K562 (cell line): ENCODE data around the gene DBNDD2. TPM values are rescaled to one million over a fixed set of nuclear protein-coding genes. Genes with fewer than 3 reads are reported as not detected.

Experiments
- ATF1 ChIP-seq, 2 experiments: fragments of 450-650 bp in 1 of 2; IDR thresholded peaks; 2 replicates each; pipeline ENCODE4 v1.6.1; 2016; ENCODE audit warnings: missing compliant biosample characterization in 1 of 2, missing genetic modification characterization in 1 of 2
- EZH2 ChIP-seq: IDR thresholded peaks from 2 replicates; pipeline ENCODE4 v1.6.1; 2012; ENCODE audit warnings: low read depth, mild to moderate bottlenecking, inconsistent platforms, low read length, borderline replicate concordance
- HNRNPUL1 ChIP-seq: fragments of 200-400 bp; formaldehyde crosslinking; IDR thresholded peaks from 2 replicates; pipeline ENCODE4 v1.6.1; 2017; ENCODE audit warnings: low read length
- MED1 ChIP-seq: sonication (generic); formaldehyde crosslinking; IDR thresholded peaks from 2 replicates; pipeline ENCODE4 v1.8.1; 2023; ENCODE audit warnings: missing genetic modification reagents, borderline replicate concordance
- NFATC3 ChIP-seq: fragments of 450-650 bp; IDR thresholded peaks from 2 replicates; pipeline ENCODE4 v1.6.1; 2017; ENCODE audit warnings: mild to moderate bottlenecking
- NFIX ChIP-seq: fragments of 250-450 bp; sonication (Bioruptor Pico); IDR thresholded peaks from 2 replicates; pipeline ENCODE4 v1.4.0; 2020; ENCODE audit warnings: low read depth, mild to moderate bottlenecking, moderate library complexity
- RBM17 ChIP-seq: fragments of 200-400 bp; formaldehyde crosslinking; IDR thresholded peaks from 2 replicates; pipeline ENCODE4 v1.6.1; 2017; ENCODE audit warnings: low read depth, mild to moderate bottlenecking, low read length, borderline replicate concordance
- TAF9B ChIP-seq: fragments of 450-650 bp; IDR thresholded peaks from 2 replicates; pipeline ENCODE4 v1.6.1; 2018; ENCODE audit warnings: mild to moderate bottlenecking; ENCODE audit not compliant: partially characterized antibody
- TAL1 ChIP-seq: fragments of 450-650 bp; IDR thresholded peaks from 2 replicates; pipeline ENCODE4 v1.6.1; 2016; ENCODE audit warnings: mild to moderate bottlenecking
- TCF7L2 ChIP-seq: fragments of 150-350 bp; IDR thresholded peaks from 2 replicates; pipeline ENCODE4 v1.6.1; 2016; ENCODE audit warnings: low read depth, mild to moderate bottlenecking, low read length, moderate library complexity
- ZNF23 ChIP-seq: fragments of 250-450 bp; sonication (Bioruptor Pico); IDR thresholded peaks from 2 replicates; pipeline ENCODE4 v1.4.0; 2020; ENCODE audit warnings: mild to moderate bottlenecking
- ZNF408 ChIP-seq: fragments of 250-450 bp; sonication (Bioruptor Pico); IDR thresholded peaks from 2 replicates; pipeline ENCODE4 v1.4.0; 2020; ENCODE audit warnings: low read depth, mild to moderate bottlenecking, moderate library complexity
- ZNF57 ChIP-seq: fragments of 450-650 bp; formaldehyde crosslinking; IDR thresholded peaks from 2 replicates; pipeline ENCODE4 v1.4.0; 2020; ENCODE audit warnings: mild to moderate bottlenecking, moderate library complexity
- ZNF668 ChIP-seq: fragments of 250-450 bp; sonication (Bioruptor Pico); IDR thresholded peaks from 2 replicates; pipeline ENCODE4 v1.8.0; 2022; ENCODE audit warnings: mild to moderate bottlenecking, inconsistent platforms
- polyA plus RNA-seq, 8 experiments: library from polyadenylated mRNA; depleted of rRNA in 4 of 8; stranded (reverse) in 5 of 8; unstranded in 3 of 8; fragments of >200 nt; fragmentation: Nextera tagmentation in 2 of 8; fragmentation: Illumina TruSeq in 1 of 8; extraction: Ambion mirVana in 2 of 8; extraction: Trizol in 1 of 8; gene quantifications; 2 replicates each; pipeline versions ENCODE4 v1.2.1 to v1.2.3, GENCODE V29; 2011 to 2014; ENCODE audit warnings: inconsistent platforms in 1 of 8, missing spikeins in 1 of 8
- total RNA-seq, 7 experiments: library from RNA; depleted of rRNA in 6 of 7; stranded (reverse); fragments of >200 nt in 6 of 7; fragmentation: Illumina TruSeq in 2 of 7; extraction: Trizol in 2 of 7; gene quantifications; 2 replicates each; pipeline versions ENCODE4 v1.2.1 to v1.2.3, GENCODE V29; 2011 to 2021; ENCODE audit warnings: low replicate concordance in 1 of 7
- TF ChIP-seq, protein P1 (sequence below), 2 experiments: IDR thresholded peaks in 1 of 2; conservative IDR thresholded peaks in 1 of 2; 2 replicates each; pipeline ENCODE4 v1.6.1; 2016; ENCODE audit warnings: low read depth in 2 of 2, mild to moderate bottlenecking in 1 of 2, missing compliant biosample characterization in 1 of 2, missing genetic modification characterization in 1 of 2, moderate library complexity in 1 of 2
- TF ChIP-seq, protein P2 (sequence below): fragments of 250-450 bp; sonication (Bioruptor Pico); IDR thresholded peaks from 2 replicates; pipeline ENCODE4 v1.5.0; 2021; ENCODE audit warnings: mild to moderate bottlenecking, moderate library complexity
- TF ChIP-seq, protein P3 (sequence below), 3 experiments: IDR thresholded peaks in 2 of 3; conservative IDR thresholded peaks in 1 of 3; 2 replicates each; pipeline ENCODE4 v1.5.1; 2011 to 2012; ENCODE audit warnings: low read length in 3 of 3, mild to moderate bottlenecking in 3 of 3, control low read depth in 2 of 3, improper control_type of control experiment in 1 of 3, inconsistent platforms in 1 of 3, low read depth in 1 of 3, mixed read lengths in 1 of 3, moderate library complexity in 1 of 3; ENCODE audit not compliant: insufficient read depth in 2 of 3
- TF ChIP-seq, protein P4 (sequence below): fragments of 250-450 bp; sonication (Bioruptor Pico); IDR thresholded peaks from 2 replicates; pipeline ENCODE4 v1.4.0; 2020

The DBNDD2 gene
- total and polyA plus RNA-seq, 9 of the 15 experiments (the other 6 are each of a cell fraction or from before 2014, with no cell fraction given), result 12.8 to 64.0 (median 35.8) TPM

DNA sequence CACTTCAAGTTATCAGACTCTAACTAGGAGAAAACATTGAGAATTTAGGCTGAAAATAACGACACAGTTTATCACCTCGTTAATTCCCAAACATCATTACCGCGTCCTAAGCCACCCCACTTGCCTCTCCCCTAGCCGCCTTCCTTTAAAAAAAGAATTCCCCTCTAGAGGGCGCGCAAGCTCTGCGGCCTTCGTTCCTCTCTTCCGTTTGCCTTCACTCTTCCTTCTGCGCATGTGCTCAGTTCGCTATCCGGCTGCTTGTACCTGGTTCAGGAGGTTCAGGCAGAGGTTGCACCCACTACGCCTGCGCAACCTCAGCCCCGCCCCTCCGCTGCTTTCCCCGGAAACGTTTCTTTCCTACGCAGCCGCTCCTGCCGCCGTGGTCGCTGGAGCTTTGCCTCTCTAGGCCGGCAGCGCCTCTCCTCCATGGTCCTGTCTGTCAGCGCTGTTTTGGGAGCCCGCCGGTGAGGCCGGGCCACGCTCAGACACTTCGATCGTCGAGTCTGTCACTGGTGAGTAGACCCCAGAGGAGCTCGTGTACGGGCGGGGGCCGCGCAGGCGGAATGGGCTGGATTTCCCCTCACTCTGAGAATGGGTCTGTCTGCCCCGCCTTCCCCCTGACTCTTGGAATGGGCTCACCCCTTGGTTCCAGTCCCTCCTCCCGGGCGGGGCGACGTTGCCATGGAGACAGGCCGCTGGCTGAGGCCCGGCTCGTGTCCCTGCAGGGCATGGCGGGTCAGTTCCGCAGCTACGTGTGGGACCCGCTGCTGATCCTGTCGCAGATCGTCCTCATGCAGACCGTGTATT, 45.1 kb upstream of the DBNDD2 start, which contains the start of gene SYS1 (continued):
- TF ChIP-seq, protein P1, sequence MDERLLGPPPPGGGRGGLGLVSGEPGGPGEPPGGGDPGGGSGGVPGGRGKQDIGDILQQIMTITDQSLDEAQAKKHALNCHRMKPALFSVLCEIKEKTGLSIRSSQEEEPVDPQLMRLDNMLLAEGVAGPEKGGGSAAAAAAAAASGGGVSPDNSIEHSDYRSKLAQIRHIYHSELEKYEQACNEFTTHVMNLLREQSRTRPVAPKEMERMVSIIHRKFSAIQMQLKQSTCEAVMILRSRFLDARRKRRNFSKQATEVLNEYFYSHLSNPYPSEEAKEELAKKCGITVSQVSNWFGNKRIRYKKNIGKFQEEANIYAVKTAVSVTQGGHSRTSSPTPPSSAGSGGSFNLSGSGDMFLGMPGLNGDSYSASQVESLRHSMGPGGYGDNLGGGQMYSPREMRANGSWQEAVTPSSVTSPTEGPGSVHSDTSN (CRISPR knock-in tag; IDR thresholded peaks at IDR 0.05; ENCODE audit: low read depth), result peak; percentile 33; the same call in 1 of the 2 replicates
- TF ChIP-seq, protein P1 (tag; conservative IDR thresholded peaks at IDR 0.05; ENCODE audit: low read depth), result peak; percentile 83
- TF ChIP-seq ZNF408 (CRISPR knock-in tag) (no peak), MED1 (CRISPR knock-in tag) (no peak), NFATC3 (no peak), TAF9B (peak; percentile 74), HNRNPUL1 (no peak), ATF1 (CRISPR knock-in tag; IDR thresholded peaks at IDR 0.05) (no peak), ATF1 (tag; IDR thresholded peaks at IDR 0.05) (peak; percentile 92), ZNF23 (CRISPR knock-in tag) (no peak), EZH2 (no peak), TCF7L2 (peak; percentile 83), NFIX (CRISPR knock-in tag) (no peak), ZNF57 (CRISPR knock-in tag) (no peak), RBM17 (no peak), TAL1 (no peak), ZNF668 (CRISPR knock-in tag) (no peak)
- TF ChIP-seq, protein P2, sequence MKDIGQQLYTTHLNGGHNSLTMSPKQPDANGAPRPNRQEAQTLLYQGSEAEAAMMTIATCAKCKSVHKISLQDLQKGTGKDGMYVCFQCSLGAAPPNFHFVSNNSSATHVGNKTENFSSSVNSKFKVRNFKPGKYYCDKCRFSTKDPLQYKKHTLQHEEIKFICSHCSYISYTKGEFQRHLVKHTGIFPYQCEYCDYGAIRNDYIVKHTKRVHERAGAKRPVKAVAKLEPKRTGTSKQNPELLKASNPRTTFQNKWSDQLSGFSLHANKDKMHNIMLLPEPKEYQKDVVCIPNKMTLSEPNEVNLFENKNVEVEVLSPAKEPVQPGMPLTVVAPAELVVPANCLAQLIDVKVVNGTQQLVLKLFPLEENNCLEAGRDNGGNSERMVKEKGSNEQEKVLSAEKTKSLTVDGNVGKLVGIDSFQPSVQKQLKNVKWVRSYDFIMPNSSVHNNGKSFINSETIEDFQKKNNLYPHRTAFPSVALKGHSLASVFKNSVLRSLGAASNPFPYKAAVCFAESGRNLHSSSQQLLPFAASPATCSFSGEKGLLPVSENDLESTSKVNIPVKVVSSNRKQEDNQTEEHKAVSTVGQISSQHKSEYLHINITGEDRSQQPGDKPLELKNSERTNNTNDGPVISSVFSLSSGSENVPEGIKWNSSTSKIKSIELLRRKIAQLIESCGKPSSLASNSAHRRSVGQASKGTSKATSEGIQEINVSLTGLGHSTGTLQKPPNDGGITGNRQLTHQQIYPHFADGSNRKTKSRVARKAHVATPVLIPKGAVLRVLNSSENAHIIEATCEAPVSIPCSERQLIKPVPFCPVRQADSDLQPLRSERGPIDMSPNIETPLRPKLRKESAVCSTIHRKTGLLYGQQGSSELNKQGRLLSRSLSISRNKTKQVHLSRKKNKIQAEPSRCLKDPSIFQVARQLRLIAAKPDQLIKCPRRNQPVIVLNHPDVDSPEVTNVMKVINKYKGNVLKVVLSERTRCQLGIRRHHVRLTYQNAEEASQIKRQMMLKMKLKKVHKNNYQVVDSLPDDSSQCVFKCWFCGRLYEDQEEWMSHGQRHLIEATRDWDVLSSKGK (CRISPR knock-in tag), result no peak
- TF ChIP-seq, protein P3, sequence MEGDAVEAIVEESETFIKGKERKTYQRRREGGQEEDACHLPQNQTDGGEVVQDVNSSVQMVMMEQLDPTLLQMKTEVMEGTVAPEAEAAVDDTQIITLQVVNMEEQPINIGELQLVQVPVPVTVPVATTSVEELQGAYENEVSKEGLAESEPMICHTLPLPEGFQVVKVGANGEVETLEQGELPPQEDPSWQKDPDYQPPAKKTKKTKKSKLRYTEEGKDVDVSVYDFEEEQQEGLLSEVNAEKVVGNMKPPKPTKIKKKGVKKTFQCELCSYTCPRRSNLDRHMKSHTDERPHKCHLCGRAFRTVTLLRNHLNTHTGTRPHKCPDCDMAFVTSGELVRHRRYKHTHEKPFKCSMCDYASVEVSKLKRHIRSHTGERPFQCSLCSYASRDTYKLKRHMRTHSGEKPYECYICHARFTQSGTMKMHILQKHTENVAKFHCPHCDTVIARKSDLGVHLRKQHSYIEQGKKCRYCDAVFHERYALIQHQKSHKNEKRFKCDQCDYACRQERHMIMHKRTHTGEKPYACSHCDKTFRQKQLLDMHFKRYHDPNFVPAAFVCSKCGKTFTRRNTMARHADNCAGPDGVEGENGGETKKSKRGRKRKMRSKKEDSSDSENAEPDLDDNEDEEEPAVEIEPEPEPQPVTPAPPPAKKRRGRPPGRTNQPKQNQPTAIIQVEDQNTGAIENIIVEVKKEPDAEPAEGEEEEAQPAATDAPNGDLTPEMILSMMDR (IDR thresholded peaks at IDR 0.05 in 2 of 3, conservative IDR thresholded peaks at IDR 0.05 in 1 of 3; ENCODE audit: insufficient read depth in 2 of 3, low read depth in 1 of 3, low read length in 3 of 3), result peak; percentile 88 to 97 (median 96)
- TF ChIP-seq, protein P4, sequence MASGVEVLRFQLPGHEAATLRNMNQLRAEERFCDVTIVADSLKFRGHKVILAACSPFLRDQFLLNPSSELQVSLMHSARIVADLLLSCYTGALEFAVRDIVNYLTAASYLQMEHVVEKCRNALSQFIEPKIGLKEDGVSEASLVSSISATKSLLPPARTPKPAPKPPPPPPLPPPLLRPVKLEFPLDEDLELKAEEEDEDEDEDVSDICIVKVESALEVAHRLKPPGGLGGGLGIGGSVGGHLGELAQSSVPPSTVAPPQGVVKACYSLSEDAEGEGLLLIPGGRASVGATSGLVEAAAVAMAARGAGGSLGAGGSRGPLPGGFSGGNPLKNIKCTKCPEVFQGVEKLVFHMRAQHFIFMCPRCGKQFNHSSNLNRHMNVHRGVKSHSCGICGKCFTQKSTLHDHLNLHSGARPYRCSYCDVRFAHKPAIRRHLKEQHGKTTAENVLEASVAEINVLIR (CRISPR knock-in tag), result 0 out of 2 replicates have a peak, but pooled peaks have one; percentile 26
